Sigmoid colon (tissue), 7 donors: ENCODE results near the gene PANK4. TPM values are rescaled to one million over a fixed set of nuclear protein-coding genes. Genes with fewer than 3 reads are reported as not detected.
A peak's percentile ranks its signal among the peaks of the same experiment; 100 is the strongest.
"Not testable (repeated sequence)": the region's sequence is repeated elsewhere in the genome, so short reads cannot be mapped to it uniquely, and the experiment has no call there.

Source experiments
- DNase-seq: peaks from one replicate; pipeline ENCODE4 v3.0.0-alpha.2; 2019
- H3K27ac ChIP-seq, 4 donors: fragments of 200-600 bp; sonication (generic); one replicate each; pipeline ENCODE4 v1.5.1; 2016 to 2019; ENCODE audit warnings: mild to moderate bottlenecking in 1 of 4
- H3K27me3 ChIP-seq, 3 donors: fragments of 200-600 bp; sonication (generic); one replicate each; pipeline ENCODE4 v1.5.1; 2019; ENCODE audit warnings: mild to moderate bottlenecking in 1 of 3
- H3K36me3 ChIP-seq, 4 donors: fragments of 200-600 bp; sonication (generic); one replicate each; pipeline ENCODE4 v1.5.1; 2016 to 2019
- H3K4me1 ChIP-seq, 4 donors: fragments of 200-600 bp; sonication (generic); one replicate each; pipeline ENCODE4 v1.5.1; 2017 to 2019
- H3K4me3 ChIP-seq, 4 donors: fragments of 200-600 bp; sonication (generic); one replicate each; pipeline ENCODE4 v1.5.1; 2017 to 2019; ENCODE audit warnings: mild to moderate bottlenecking in 2 of 4, moderate library complexity in 1 of 4
- H3K9me3 ChIP-seq, 4 donors: fragments of 200-600 bp in 3 of 4; sonication (generic) in 3 of 4; one replicate each; pipeline versions ENCODE4 v1.5.1 to v1.6.1; 2013 to 2019
- EP300 ChIP-seq, 4 donors: sonication (generic); formaldehyde crosslinking; IDR thresholded peaks; one replicate each; pipeline ENCODE4 v1.6.1; 2017; ENCODE audit warnings: antibody characterized with exemption in 4 of 4
- POLR2A ChIP-seq, 2 donors: fragments of 450-650 bp; IDR thresholded peaks; one replicate each; pipeline ENCODE4 v1.6.1; 2016; ENCODE audit warnings: antibody characterized with exemption in 2 of 2, mild to moderate bottlenecking in 2 of 2, moderate library complexity in 2 of 2
- POLR2AphosphoS5 ChIP-seq, 4 donors: sonication (generic); formaldehyde crosslinking; IDR thresholded peaks; one replicate each; pipeline ENCODE4 v1.6.1; 2017; ENCODE audit warnings: antibody characterized with exemption in 4 of 4
- WGBS, 2 donors: extraction: QIAGEN DNeasy Blood & Tissue Kit; methylation state at CpG; one replicate each; pipeline ENCODE4 v1.1.7; 2013; 5-methylcytosine and 5-hydroxymethylcytosine counted together
- intact Hi-C: fragments of 100-400 bp; cut with DNase I; formaldehyde crosslinking; loops from one replicate; pipeline ENCODE4 v1.15.1; 2023
- polyA plus RNA-seq, 3 donors: library from polyadenylated mRNA; stranded (reverse); fragments of 200-250 nt; gene quantifications; one replicate each; pipeline ENCODE4 v1.2.3, GENCODE V29; 2013
- total RNA-seq, 4 donors: library from RNA; depleted of rRNA; stranded (reverse); fragments of >200 nt; gene quantifications; one replicate each; pipeline ENCODE4 v1.1.0, GENCODE V29; 2016
- TF ChIP-seq, protein P1 (sequence below), 4 experiments: fragments of 450-650 bp in 3 of 4; fragments of 200-600 bp in 1 of 4; IDR thresholded peaks; one replicate each; pipeline ENCODE4 v1.5.1; 2016 to 2019; ENCODE audit warnings: antibody characterized with exemption in 4 of 4, mild to moderate bottlenecking in 3 of 4, moderate library complexity in 2 of 4
- donor health status: healthy with polysubstance abuse.
- donor health status: Bipolar disorder and iron deficiency.
- donor health status: healthy.

The PANK4 gene
- total and polyA plus RNA-seq, 7 donors = 11.4 to 37.7 (median 25.4) TPM

GRCh38 chr1:2556277-2556677 is 29.9 kb upstream of the PANK4 start, which contains the start of gene TNFRSF14:
Gene TNFRSF14 (plus strand): TSS chr1:2556371. CDS start chr1:2556665, 294 bp downstream.
- peaks cover 5 to 36% (median 8%) of the 10 kb centered on the region in 4 donors for H3K36me3 ChIP-seq
- H3K4me3 ChIP-seq = peak within 1 kb of the TSS; percentile 57 to 68 (median 64)
- H3K4me1 ChIP-seq = peaks cover 0 to 35% (median 34%) of the 10 kb centered on the region in 4 donors
- peaks cover 0 to 5% (median 0%) of the 10 kb centered on the region in 3 donors for H3K27me3 ChIP-seq
- intact Hi-C loops = loop anchor here (2.0 to 10.0 kb wide), 2 partner anchors 29 to 89 kb away; no protein-coding TSS in a partner anchor
- TF ChIP-seq EP300 (IDR thresholded peaks at IDR 0.05) (no peak), POLR2AphosphoS5 (IDR thresholded peaks at IDR 0.05) (peak; percentile 7 to 61 (median 45)), POLR2A (IDR thresholded peaks at IDR 0.05) (peak in 1 of 2 donors; percentile 26)
- TF ChIP-seq, protein P1, sequence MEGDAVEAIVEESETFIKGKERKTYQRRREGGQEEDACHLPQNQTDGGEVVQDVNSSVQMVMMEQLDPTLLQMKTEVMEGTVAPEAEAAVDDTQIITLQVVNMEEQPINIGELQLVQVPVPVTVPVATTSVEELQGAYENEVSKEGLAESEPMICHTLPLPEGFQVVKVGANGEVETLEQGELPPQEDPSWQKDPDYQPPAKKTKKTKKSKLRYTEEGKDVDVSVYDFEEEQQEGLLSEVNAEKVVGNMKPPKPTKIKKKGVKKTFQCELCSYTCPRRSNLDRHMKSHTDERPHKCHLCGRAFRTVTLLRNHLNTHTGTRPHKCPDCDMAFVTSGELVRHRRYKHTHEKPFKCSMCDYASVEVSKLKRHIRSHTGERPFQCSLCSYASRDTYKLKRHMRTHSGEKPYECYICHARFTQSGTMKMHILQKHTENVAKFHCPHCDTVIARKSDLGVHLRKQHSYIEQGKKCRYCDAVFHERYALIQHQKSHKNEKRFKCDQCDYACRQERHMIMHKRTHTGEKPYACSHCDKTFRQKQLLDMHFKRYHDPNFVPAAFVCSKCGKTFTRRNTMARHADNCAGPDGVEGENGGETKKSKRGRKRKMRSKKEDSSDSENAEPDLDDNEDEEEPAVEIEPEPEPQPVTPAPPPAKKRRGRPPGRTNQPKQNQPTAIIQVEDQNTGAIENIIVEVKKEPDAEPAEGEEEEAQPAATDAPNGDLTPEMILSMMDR (IDR thresholded peaks at IDR 0.05) = peak in 1 of 4 experiments; percentile 18
- H3K27ac ChIP-seq = peak within 1 kb of the TSS; percentile 83 to 91 (median 89)
- 0 to 1% methylated on average over 16 of the region's 16 CpGs for WGBS, 2 donors
- peak; percentile 87 for DNase-seq
- H3K9me3 ChIP-seq = no peaks in the 10 kb centered on the region

- Histone ChIP-seq H3K27me3 (peaks cover 0 to 5% (median 0%) of the 10 kb centered on the region in 3 donors), H3K9me3 (no peaks in the 10 kb centered on the region), H3K4me1 (peaks cover 0 to 35% (median 34%) of the 10 kb centered on the region in 4 donors), H3K36me3 (peaks cover 5 to 31% (median 7%) of the 10 kb centered on the region in 4 donors), H3K27ac (peak overlapping the region; percentile 83 to 91 (median 89)), H3K4me3 (peak overlapping the region; percentile 57 to 68 (median 64))
- peak; percentile 88 to 99 (median 95) for TF ChIP-seq POLR2AphosphoS5 (IDR thresholded peaks at IDR 0.05)
- TF ChIP-seq EP300 (IDR thresholded peaks at IDR 0.05) = peak in 3 of 4 donors; percentile 65 to 99 (median 95)
- TF ChIP-seq, protein P1 (IDR thresholded peaks at IDR 0.05) = no peak
- peak; percentile 77 for TF ChIP-seq POLR2A (IDR thresholded peaks at IDR 0.05)
- peak; percentile 98 for DNase-seq
- intact Hi-C loops = loop anchor here (2.0 to 10.0 kb wide), 2 partner anchors 29 to 89 kb away; no protein-coding TSS in a partner anchor
- 1 to 2% methylated on average over 26 of the region's 26 CpGs for WGBS, 2 donors
Observed at GRCh38 chr1:2555634-2556276, 29.4 kb upstream of the PANK4 start.

DNA sequence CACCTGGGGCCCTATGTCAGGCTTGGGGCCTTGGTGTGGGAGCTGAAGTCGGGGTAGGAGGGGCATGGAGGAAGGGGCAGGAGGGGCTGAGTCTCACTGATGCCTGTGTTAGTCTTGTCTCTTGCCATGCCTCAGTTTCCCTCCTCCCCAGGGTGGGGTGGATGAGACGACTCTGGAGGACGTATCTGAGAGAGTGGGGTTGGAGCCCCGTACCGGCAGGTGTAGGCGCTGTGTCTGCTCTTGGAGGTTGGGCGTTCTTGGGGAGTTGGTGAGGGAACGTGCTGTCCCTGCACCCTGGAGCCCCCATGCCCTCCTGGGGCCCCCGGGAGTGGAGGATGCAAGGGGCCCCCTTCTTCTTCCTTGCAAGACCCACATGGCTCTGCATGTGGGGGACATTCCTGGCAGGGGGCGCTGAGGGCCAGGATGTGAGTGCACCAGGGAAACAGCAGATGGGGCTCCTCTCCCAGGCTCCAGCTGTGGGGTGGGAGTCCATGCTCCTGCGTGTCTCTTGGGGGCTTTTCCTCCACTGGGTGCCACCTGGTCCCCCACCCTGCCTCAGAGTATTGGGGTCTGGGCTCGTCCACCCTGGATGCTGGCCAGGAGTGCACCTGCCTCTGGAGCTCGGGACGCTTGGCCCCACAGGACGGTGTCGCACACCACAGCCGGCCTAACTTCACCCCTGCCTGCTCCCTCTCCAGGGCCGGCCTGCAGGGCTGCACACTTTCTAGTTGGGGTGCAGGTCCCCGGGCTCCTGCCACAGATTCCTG is 28.4 kb upstream of the PANK4 start:
- Histone ChIP-seq H3K36me3 (peaks cover 5 to 21% (median 6%) of the 10 kb centered on the region in 4 donors), H3K27ac (peak overlapping the region; percentile 83 to 91 (median 89)), H3K9me3 (no peaks in the 10 kb centered on the region), H3K4me1 (peaks cover 0 to 35% (median 34%) of the 10 kb centered on the region in 4 donors), H3K4me3 (peak overlapping the region in 3 of 4 donors; percentile 63 to 68 (median 66)), H3K27me3 (peaks cover 0 to 5% (median 0%) of the 10 kb centered on the region in 3 donors)
- DNase-seq = no peak
- 30 to 40% methylated on average over 19 of the region's 19 CpGs for WGBS, 2 donors
- TF ChIP-seq POLR2A (IDR thresholded peaks at IDR 0.05) = no peak
- TF ChIP-seq, protein P1 (IDR thresholded peaks at IDR 0.05) = peak in 3 of 4 experiments; percentile 10 to 17 (median 14)
- intact Hi-C loops = loop anchor here (10.0 kb wide), 1 partner anchor 90 kb away; no protein-coding TSS in a partner anchor

DNA sequence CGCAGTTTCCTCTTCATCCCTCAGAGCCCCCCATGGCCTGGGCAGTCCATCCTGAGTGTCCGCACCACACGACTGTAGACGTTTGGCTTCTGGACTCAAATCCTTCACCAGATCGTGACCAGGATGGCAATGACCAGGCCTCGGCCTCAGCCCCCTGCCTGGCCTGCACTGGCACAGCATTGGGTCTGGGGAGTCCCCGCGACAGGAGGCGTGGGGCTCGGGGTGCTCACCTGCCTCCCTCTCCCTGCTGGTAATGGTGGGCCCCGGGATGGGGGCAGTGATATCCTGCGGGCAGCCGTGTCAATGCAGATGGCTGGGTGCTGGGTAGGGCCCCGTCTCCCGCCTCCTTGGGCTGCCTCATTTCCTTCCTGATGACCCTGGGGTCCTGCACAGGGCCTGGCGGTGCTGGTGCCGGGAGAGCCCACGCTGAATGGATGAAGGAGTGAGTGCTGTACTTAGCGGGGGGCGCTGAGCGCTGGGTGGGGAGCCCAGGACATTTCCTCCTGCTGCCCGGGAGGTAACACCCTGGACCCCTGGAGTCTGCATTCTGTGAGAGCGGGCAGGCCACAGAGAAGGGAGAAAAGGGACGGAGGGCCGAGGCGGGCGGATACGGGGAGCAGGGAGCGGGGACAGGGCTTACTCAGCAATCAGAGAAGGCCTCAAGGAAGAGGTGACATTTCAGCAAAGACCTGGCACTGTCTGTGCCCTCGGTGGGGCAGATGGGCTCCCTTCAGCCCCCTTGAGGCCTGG is 27.6 kb upstream of the PANK4 start:
- 88% methylated on average over 30 of the region's 30 CpGs for WGBS, 2 donors
- peaks cover 0 to 14% (median 5%) of the 10 kb centered on the region in 4 donors for H3K36me3 ChIP-seq
- DNase-seq = no peak
- no peak overlapping the region for H3K4me3 ChIP-seq
- peak overlapping the region in 1 of 4 donors; percentile 87 for H3K27ac ChIP-seq
- H3K9me3 ChIP-seq = no peaks in the 10 kb centered on the region
- TF ChIP-seq, protein P1 (IDR thresholded peaks at IDR 0.05) = no peak
- TF ChIP-seq EP300 (IDR thresholded peaks at IDR 0.05) (no peak), POLR2A (IDR thresholded peaks at IDR 0.05) (no peak), POLR2AphosphoS5 (IDR thresholded peaks at IDR 0.05) (no peak)
- H3K4me1 ChIP-seq = peaks cover 0 to 39% (median 38%) of the 10 kb centered on the region in 4 donors
- intact Hi-C loops = loop anchor here (10.0 kb wide), 1 partner anchor 91 kb away; no protein-coding TSS in a partner anchor
- H3K27me3 ChIP-seq = peaks cover 0 to 5% (median 0%) of the 10 kb centered on the region in 3 donors

DNA sequence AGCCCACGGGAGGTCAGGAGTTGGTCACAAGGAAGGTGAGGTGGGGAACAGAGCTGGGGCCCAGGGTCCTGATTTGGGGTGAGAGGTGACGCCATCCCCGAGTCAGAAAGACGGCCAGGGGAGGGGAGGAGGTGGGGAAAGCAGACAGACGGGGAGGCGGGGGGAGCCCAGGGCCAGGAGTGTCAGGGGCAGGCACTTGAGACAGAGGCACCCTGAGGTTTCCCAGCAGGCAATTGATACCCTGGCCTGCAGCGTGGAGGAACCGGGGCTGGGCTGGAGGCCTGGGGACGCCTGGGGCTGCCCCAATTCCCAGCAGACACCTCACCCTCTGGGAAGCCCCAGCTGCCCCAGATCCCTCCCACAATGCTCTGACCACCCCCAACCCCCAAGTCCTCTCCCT is 26.7 kb upstream of the PANK4 start:
- not testable (repeated sequence) for H3K27ac ChIP-seq, H3K27me3 ChIP-seq, H3K9me3 ChIP-seq, H3K4me3 ChIP-seq, H3K36me3 ChIP-seq, DNase-seq
- peaks cover 0 to 41% (median 37%) of the 10 kb centered on the region in 4 donors for H3K4me1 ChIP-seq
- 76 to 84% methylated on average over 8 of the region's 9 CpGs for WGBS, 2 donors
- intact Hi-C loops = loop anchor here (10.0 kb wide), 1 partner anchor 92 kb away; no protein-coding TSS in a partner anchor
